MM.1S (cell line): ENCODE measurements around the gene PLXNB1.
A peak's percentile ranks its signal among the peaks of the same experiment; 100 is the strongest.

Experiments used
- DNase-seq: peaks from one replicate; pipeline ENCODE4 v3.0.0-alpha.2; 2015
- H2AFZ ChIP-seq: fragments of 300-600 bp; sonication (generic); 2 replicates; pipeline ENCODE4 v1.6.0; 2016; ENCODE audit warnings: antibody characterized with exemption, low read length
- H3F3A ChIP-seq: fragments of 300-600 bp; sonication (generic); 2 replicates; pipeline ENCODE4 v1.6.1; 2016; ENCODE audit warnings: mild to moderate bottlenecking, antibody characterized with exemption, low read length, moderate library complexity, mixed read lengths; ENCODE audit not compliant: insufficient read depth
- H3K27ac ChIP-seq: fragments of 300-600 bp; sonication (generic); 2 replicates; pipeline ENCODE4 v1.5.1; 2016; ENCODE audit warnings: mild to moderate bottlenecking, low read length
- H3K27me3 ChIP-seq: fragments of 300-600 bp; sonication (generic); replicated peaks from 2 replicates; pipeline ENCODE4 v1.6.0; 2016; ENCODE audit warnings: low read length; ENCODE audit not compliant: insufficient read depth
- H3K36me3 ChIP-seq: fragments of 300-600 bp; sonication (generic); replicated peaks from 2 replicates; pipeline ENCODE4 v1.6.1; 2016; ENCODE audit warnings: mild to moderate bottlenecking, low read length, mixed read lengths; ENCODE audit not compliant: insufficient read depth
- H3K4me1 ChIP-seq: fragments of 300-600 bp; sonication (generic); 2 replicates; pipeline ENCODE4 v1.6.1; 2016; ENCODE audit warnings: low read length, mixed read lengths
- H3K4me2 ChIP-seq: fragments of 300-600 bp; sonication (generic); 2 replicates; pipeline ENCODE4 v1.6.0; 2016; ENCODE audit warnings: low read depth, low read length
- H3K4me3 ChIP-seq: fragments of 300-600 bp; sonication (generic); 2 replicates; pipeline ENCODE4 v1.5.1; 2016; ENCODE audit warnings: low read length, mixed read lengths
- H3K79me2 ChIP-seq: fragments of 300-600 bp; sonication (generic); 2 replicates; pipeline ENCODE4 v1.6.1; 2016; ENCODE audit warnings: mixed run types, low read length, mixed read lengths
- H3K9ac ChIP-seq: fragments of 300-600 bp; sonication (generic); 2 replicates; pipeline ENCODE4 v1.6.1; 2016; ENCODE audit warnings: low read length, mixed read lengths
- H3K9me2 ChIP-seq: fragments of 300-600 bp; sonication (generic); replicated peaks from 2 replicates; pipeline ENCODE4 v1.6.1; 2016; ENCODE audit warnings: mild to moderate bottlenecking, low read length, mixed read lengths; ENCODE audit not compliant: insufficient read depth
- H3K9me3 ChIP-seq: fragments of 300-600 bp; sonication (generic); replicated peaks from 2 replicates; pipeline ENCODE4 v1.6.1; 2016; ENCODE audit warnings: mild to moderate bottlenecking, low read length, mixed read lengths; ENCODE audit not compliant: insufficient read depth
- H4K20me1 ChIP-seq: fragments of 300-600 bp; sonication (generic); 2 replicates; pipeline ENCODE4 v1.6.1; 2016; ENCODE audit warnings: mild to moderate bottlenecking, low read length, moderate library complexity, mixed read lengths; ENCODE audit not compliant: insufficient read depth
- EZH2 ChIP-seq: fragments of 300-600 bp; sonication (generic); optimal IDR thresholded peaks from 2 replicates; pipeline ENCODE3; 2017; ENCODE audit warnings: low read depth, mild to moderate bottlenecking, antibody characterized with exemption, low read length, mixed read lengths
- EZH2phosphoT487 ChIP-seq: fragments of 300-600 bp; sonication (generic); IDR thresholded peaks from 2 replicates; pipeline ENCODE4 v1.6.1; 2018; ENCODE audit warnings: antibody characterized with exemption, low read length
- TF ChIP-seq, protein P1 (sequence below): fragments of 300-600 bp; sonication (generic); IDR thresholded peaks from 2 replicates; pipeline ENCODE4 v1.5.1; 2016; ENCODE audit warnings: antibody characterized with exemption, low read length, mixed read lengths

Gene PLXNB1

DNA sequence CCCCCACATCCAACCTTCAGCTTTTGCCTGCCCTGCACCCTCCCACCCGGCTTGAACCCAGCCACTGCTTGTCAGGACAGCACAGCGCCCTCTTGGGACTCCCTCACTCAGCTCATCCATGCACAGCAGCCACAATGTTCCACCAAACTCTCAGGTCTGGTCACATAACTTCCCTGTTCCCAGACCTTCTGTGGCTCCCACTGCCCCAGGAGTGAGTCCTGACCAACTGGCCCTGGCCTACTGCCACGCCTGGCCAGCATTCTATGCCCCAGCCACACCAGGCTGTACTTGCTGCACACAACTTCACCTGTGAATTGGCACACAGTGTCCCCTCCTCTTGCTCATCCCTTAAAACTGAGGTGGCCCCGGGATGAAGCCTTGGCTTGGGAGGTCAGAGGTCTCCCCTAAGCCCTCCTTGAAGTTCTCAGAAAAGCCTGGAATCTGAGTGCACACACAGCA lies 21.0 kb downstream of the PLXNB1 start:
- no peak for TF ChIP-seq EZH2
- TF ChIP-seq EZH2phosphoT487, result no peak
- TF ChIP-seq, protein P1, sequence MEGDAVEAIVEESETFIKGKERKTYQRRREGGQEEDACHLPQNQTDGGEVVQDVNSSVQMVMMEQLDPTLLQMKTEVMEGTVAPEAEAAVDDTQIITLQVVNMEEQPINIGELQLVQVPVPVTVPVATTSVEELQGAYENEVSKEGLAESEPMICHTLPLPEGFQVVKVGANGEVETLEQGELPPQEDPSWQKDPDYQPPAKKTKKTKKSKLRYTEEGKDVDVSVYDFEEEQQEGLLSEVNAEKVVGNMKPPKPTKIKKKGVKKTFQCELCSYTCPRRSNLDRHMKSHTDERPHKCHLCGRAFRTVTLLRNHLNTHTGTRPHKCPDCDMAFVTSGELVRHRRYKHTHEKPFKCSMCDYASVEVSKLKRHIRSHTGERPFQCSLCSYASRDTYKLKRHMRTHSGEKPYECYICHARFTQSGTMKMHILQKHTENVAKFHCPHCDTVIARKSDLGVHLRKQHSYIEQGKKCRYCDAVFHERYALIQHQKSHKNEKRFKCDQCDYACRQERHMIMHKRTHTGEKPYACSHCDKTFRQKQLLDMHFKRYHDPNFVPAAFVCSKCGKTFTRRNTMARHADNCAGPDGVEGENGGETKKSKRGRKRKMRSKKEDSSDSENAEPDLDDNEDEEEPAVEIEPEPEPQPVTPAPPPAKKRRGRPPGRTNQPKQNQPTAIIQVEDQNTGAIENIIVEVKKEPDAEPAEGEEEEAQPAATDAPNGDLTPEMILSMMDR, result peak; percentile 23

GRCh38 chr3:48407542-48408099 lies 22.3 kb downstream of the PLXNB1 start:
- Histone ChIP-seq H3K4me3 (no peak overlapping the region), H3K9ac (no peak overlapping the region), H3K36me3 (no peaks in the 10 kb centered on the region), H3K9me3 (no peaks in the 10 kb centered on the region), H3K4me1 (no peaks in the 10 kb centered on the region), H3F3A (no peaks in the 10 kb centered on the region), H3K79me2 (no peaks in the 10 kb centered on the region), H2AFZ (no peak overlapping the region), H3K27ac (no peak overlapping the region), H3K9me2 (no peaks in the 10 kb centered on the region), H4K20me1 (no peaks in the 10 kb centered on the region), H3K27me3 (peaks cover 15% of the 10 kb centered on the region; the same call in 1 of the 2 replicates), H3K4me2 (no peak overlapping the region)
- TF ChIP-seq, protein P1, result no peak
- no peak for TF ChIP-seq EZH2
- TF ChIP-seq EZH2phosphoT487, result no peak
- no peak for DNase-seq

More for the DNA sequence above, 21.0 kb downstream of the PLXNB1 start:
- Histone ChIP-seq H3K36me3 (no peaks in the 10 kb centered on the region), H3K9ac (no peak overlapping the region), H4K20me1 (no peaks in the 10 kb centered on the region), H3K4me3 (no peak overlapping the region), H3K4me2 (no peak overlapping the region), H3K27ac (no peak overlapping the region), H3K79me2 (no peaks in the 10 kb centered on the region), H3K4me1 (no peaks in the 10 kb centered on the region), H3K27me3 (peaks cover 15% of the 10 kb centered on the region; the same call in 1 of the 2 replicates), H3K9me3 (no peaks in the 10 kb centered on the region), H2AFZ (no peak overlapping the region), H3F3A (no peaks in the 10 kb centered on the region), H3K9me2 (no peaks in the 10 kb centered on the region)
- no peak for DNase-seq

DNA sequence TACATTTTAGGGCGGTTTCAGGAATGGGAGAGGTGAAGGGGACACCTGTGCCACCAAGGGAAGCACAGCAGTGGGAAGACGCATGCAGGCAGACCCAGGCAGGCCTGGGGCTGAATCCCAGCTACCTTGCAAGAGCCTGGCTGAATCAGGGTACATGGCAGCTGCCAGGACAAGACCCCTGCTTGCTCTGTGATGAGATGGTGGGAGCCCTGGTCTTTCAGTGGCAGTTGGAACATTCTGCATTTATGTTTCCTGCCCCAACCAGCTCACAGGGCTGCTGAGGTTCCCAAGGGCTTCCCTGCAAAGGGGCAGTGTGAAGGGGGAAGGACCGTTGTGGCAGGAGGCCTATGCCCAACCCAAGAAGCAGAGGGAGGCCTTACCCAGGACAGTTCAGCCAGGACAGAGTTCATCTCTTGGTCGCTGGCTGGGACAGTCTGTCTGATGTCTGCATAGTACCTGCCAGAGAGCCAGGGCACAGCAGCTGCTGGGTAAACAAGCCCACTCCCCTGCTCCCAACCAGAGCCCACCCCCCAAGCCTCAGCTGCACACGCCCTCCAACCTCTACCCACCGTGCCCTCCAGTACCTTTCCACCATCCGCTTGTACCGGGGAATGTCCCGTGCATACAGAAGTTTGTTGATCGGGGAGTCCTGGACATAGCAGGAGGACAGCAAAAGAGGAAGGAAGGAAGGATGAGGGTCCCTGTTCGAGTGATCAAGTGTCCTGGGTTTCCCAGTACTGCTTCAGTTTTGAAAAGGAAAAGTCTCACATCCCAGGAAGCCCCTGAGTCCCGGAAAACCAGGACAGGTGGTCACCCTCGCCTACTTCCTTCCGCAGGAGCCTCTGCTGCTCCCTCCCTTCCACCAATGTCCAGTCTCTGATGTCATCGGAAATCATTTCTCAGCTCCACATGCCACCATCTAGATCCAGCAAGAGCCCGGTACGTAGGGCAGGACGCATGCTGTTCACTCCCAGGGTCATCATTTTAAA lies 23.1 kb downstream of the PLXNB1 start:
- Histone ChIP-seq H3K27me3 (peaks cover 15% of the 10 kb centered on the region), H3K36me3 (no peaks in the 10 kb centered on the region), H3K9ac (no peak overlapping the region), H3K27ac (no peak overlapping the region), H4K20me1 (no peaks in the 10 kb centered on the region), H2AFZ (no peak overlapping the region), H3K9me2 (no peaks in the 10 kb centered on the region), H3F3A (no peaks in the 10 kb centered on the region), H3K4me1 (no peaks in the 10 kb centered on the region), H3K9me3 (no peaks in the 10 kb centered on the region), H3K4me2 (no peak overlapping the region), H3K4me3 (no peak overlapping the region), H3K79me2 (no peaks in the 10 kb centered on the region)
- TF ChIP-seq, protein P1, result no peak
- no peak for DNase-seq
